ENCODE data around the gene ABCE1. TPM values are rescaled to one million over a fixed set of nuclear protein-coding genes. Genes with fewer than 3 reads are reported as not detected.
A peak's percentile ranks its signal among the peaks of the same experiment; 100 is the strongest.

ABCE1 gene
- total RNA-seq, 1 experiment from 2014 or later = 182 TPM

DNA sequence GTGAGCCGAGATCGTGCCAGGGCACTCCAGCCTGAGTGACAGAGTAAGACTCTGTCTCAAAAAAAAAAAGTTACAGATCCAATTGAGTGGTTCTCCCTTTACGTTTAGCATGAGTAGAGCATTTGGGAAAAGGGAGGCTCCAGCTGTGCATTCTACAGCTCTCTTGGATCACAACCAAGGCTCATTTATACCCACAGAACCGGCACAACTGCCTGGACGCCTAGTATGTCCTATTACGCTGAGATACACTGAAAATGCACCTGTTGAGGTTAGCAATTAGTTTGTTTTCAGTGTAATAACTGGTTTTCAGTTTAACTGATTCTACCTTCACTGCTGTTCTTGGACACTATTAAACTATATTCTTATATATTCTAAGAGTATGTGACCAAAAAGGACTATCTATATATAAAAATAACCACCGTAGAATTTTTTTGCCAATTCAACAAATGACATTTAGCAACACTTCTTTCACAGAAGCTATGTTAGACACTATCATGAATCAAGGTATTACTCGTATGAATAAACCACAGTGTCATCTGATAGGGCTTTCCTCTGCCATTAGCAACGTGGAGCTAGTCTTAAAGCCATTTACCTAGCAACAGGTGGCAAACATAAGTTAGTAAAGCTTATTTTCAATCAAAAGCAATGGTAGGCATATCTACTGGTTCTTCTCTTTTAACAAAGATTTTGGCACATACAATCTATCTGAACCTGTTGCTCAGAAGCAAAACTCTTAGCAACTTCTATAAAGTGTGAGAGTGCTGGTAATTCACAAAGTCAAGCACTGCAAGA, 78.7 kb downstream of the ABCE1 start:
- DNase-seq (ENCODE audit: low read depth) = no peak

DNA sequence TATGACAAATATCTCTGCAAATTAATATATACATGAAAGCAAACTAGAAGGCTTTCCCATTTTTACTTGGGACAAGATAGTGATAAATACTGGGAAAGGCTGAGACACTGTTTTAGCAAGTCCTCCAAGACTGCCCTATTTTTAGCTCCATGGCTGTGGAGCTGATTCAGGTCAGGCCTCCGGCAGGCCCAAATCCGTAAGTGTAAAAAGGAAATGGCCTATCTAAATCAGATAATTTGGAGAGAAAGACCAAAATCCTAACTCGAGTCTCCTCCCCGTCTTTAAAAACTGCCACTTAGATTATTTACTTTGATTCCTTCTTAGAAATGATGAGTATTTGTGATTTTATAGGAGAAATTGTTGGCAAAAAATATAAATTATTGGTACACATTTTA, 79.4 kb downstream of the ABCE1 start:
- no peak for DNase-seq (ENCODE audit: low read depth)

DNA sequence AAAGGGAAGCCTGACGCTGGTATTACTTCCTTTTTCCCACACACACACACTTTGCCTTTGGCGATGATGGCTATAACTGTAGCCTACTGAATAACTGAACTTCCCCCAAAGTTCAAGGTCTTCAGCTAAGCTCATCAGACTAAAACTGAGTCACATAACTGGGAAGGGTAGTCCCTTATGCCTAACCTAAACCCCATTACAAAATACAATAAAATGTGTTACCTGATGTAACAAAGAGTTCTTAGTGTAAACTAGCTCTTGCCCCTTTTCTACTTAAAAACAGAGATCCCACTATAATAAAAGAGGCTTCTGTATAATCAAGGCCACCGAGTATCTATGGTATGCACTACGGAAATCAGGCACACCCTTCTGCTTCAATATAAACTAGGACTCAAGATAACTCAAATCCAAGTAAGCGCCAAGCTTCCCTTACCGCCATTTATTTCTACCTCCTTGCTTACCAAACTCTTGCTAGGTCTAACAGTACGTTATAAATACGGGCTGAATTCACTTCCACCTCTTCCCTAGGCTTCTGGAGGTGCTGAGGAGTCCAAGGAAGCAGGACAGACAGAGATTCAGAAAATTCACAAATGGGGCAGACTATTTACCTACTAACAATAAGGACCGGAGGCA, 79.9 kb downstream of the ABCE1 start:
- DNase-seq (ENCODE audit: low read depth) = peak; percentile 55

DNA sequence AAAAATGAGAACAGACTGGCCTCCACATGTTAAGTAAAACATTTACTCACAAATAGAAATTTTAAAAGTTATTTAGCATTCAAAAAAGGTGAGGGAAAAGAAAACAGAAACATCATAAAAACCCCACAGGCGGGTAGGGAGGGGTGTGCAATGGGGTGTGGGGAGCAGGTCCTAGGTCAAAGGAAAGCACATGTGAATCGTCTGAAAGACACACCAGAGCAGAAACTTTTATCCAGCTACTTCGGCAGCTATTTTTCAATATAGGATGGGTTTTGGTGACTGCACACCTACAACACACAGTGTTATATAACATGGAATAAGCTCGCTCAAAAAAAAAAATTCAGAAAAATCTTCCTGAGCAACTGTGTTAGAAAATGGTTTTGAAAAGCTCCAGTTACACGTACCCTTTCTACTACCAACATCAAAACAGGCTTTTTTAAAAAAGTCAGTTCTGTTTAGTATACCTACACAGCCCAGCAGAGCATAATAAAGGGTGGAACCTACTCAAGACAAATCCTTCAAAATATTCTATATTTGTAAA, 80.7 kb downstream of the ABCE1 start:
- DNase-seq (ENCODE audit: low read depth) = peak; percentile 13

Small RNA genes within 50 kb of the gene (small RNA-seq; reads per million reads assigned to genes)
- gene RF00019 = not detected

Other genes with a start within 250 kb of the ABCE1 start
- gene ANAPC10, start 115 bp upstream of the ABCE1 start, total RNA-seq (2014; rRNA removed; shearing (Covaris generic)) = 28.9 and 31.7 TPM in 2 replicates
- 12.8 and 15.8 TPM in 2 replicates for gene OTUD4, start 82.3 kb downstream of the ABCE1 start, total RNA-seq (2014; rRNA removed; shearing (Covaris generic))